Karpas-422 (cell line): ENCODE data around the gene LINS1. TPM values are rescaled to one million over a fixed set of nuclear protein-coding genes. Genes with fewer than 3 reads are reported as not detected.

Experiments used
- DNase-seq: peaks from one replicate; pipeline ENCODE4 v3.0.0-alpha.2; 2015
- H2AFZ ChIP-seq: fragments of 200-600 bp; sonication (generic); 2 replicates; pipeline ENCODE4 v1.6.1; 2014; ENCODE audit warnings: antibody characterized with exemption, low read length, mixed read lengths
- H3K27ac ChIP-seq: fragments of 200-600 bp; sonication (generic); 2 replicates; pipeline ENCODE4 v1.5.1; 2014; ENCODE audit warnings: mild to moderate bottlenecking, low read length, moderate library complexity
- H3K27me3 ChIP-seq: fragments of 200-600 bp; sonication (generic); 2 replicates; pipeline ENCODE4 v1.6.1; 2014; ENCODE audit warnings: low read length, mixed read lengths
- H3K36me3 ChIP-seq: fragments of 200-600 bp; sonication (generic); 2 replicates; pipeline ENCODE4 v1.6.1; 2014; ENCODE audit warnings: low read length, mixed read lengths; ENCODE audit not compliant: insufficient read depth
- H3K4me1 ChIP-seq: fragments of 200-600 bp; sonication (generic); 2 replicates; pipeline ENCODE4 v1.6.1; 2014; ENCODE audit warnings: mild to moderate bottlenecking, low read length, mixed read lengths
- H3K4me2 ChIP-seq: fragments of 200-600 bp; sonication (generic); 2 replicates; pipeline ENCODE4 v1.6.1; 2014; ENCODE audit warnings: low read length, low read depth, mild to moderate bottlenecking; ENCODE audit not compliant: poor library complexity, severe bottlenecking
- H3K4me3 ChIP-seq: fragments of 200-600 bp; sonication (generic); 2 replicates; pipeline ENCODE4 v1.5.1; 2014; ENCODE audit warnings: mild to moderate bottlenecking, antibody characterized with exemption, low read length, mixed read lengths
- H3K79me2 ChIP-seq: fragments of 200-600 bp; sonication (generic); 2 replicates; pipeline ENCODE4 v1.6.1; 2014; ENCODE audit warnings: mild to moderate bottlenecking, low read length, mixed read lengths
- H3K9ac ChIP-seq: fragments of 200-600 bp; sonication (generic); 2 replicates; pipeline ENCODE4 v1.6.0; 2014; ENCODE audit warnings: low read length
- H3K9me2 ChIP-seq: fragments of 200-600 bp; sonication (generic), shearing (Covaris generic); replicated peaks from 2 replicates; pipeline ENCODE4 v1.6.0; 2014; ENCODE audit warnings: mild to moderate bottlenecking, low read length, moderate library complexity; ENCODE audit not compliant: insufficient read depth
- H3K9me3 ChIP-seq: fragments of 300-700, 200-600 bp; sonication (generic); 2 replicates; pipeline ENCODE4 v1.6.1; 2014; ENCODE audit warnings: low read length, mixed read lengths
- H4K20me1 ChIP-seq: fragments of 200-600 bp; sonication (generic); 2 replicates; pipeline ENCODE4 v1.6.1; 2014; ENCODE audit warnings: mild to moderate bottlenecking, antibody characterized with exemption, low read length, low read depth; ENCODE audit not compliant: insufficient read depth
- total RNA-seq: library from RNA; depleted of rRNA; stranded (reverse); fragments of >200 nt; shearing (Covaris generic); gene quantifications from 2 replicates; pipeline ENCODE4 v1.2.3, GENCODE V29; 2014; ENCODE audit warnings: low replicate concordance

The LINS1 gene
- total RNA-seq, 1 experiment from 2014 or later, result 31.7 TPM

GRCh38 chr15:100544338-100544841 is 57.6 kb downstream of the LINS1 start:
- Histone ChIP-seq H3K4me3 (no peak overlapping the region), H3K27me3 (no peaks in the 10 kb centered on the region), H3K9me3 (no peaks in the 10 kb centered on the region), H3K4me1 (no peaks in the 10 kb centered on the region), H3K9me2 (no peaks in the 10 kb centered on the region), H2AFZ (no peak overlapping the region), H3K79me2 (no peaks in the 10 kb centered on the region), H3K36me3 (no peaks in the 10 kb centered on the region), H4K20me1 (no peaks in the 10 kb centered on the region), H3K9ac (no peak overlapping the region), H3K4me2 (no peak overlapping the region), H3K27ac (no peak overlapping the region)
- DNase-seq, result no peak

- no peak for DNase-seq
- H3K9me2 ChIP-seq, result no peaks in the 10 kb centered on the region
- H4K20me1 ChIP-seq, result no peaks in the 10 kb centered on the region
- no peaks in the 10 kb centered on the region for H3K79me2 ChIP-seq
- H2AFZ ChIP-seq, result no peak overlapping the region
- H3K4me1 ChIP-seq, result peaks cover 14% of the 10 kb centered on the region
- no peak overlapping the region for H3K4me3 ChIP-seq
- H3K9me3 ChIP-seq, result no peaks in the 10 kb centered on the region
- no peaks in the 10 kb centered on the region for H3K27me3 ChIP-seq
- H3K27ac ChIP-seq, result no peak overlapping the region
- no peak overlapping the region for H3K9ac ChIP-seq
- no peaks in the 10 kb centered on the region for H3K36me3 ChIP-seq
- no peak overlapping the region for H3K4me2 ChIP-seq
These were observed 59.7 kb downstream of the LINS1 start for GRCh38 chr15:100542290-100542689.

DNA sequence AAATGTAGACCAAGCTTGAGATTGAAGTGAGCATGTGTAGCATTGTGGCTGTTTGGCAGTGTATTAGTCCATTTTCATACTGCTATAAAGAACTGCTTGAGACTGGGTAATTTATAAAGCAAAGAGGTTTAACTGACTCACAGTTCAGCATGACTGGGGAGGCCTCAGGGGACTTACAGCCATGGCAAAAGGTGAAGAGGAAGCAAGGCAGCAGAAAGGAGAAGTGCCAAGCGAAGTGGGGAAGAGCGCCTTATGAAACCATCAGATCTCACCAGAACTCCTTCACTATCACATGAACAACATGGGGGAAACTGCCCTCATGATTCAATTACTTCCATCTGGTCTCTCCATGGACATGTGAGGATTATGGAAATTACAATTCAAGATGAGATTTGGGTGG is 64.7 kb downstream of the LINS1 start:
- no peaks in the 10 kb centered on the region for H3K27me3 ChIP-seq
- peak overlapping the region; percentile 37 for H3K4me2 ChIP-seq
- peaks cover 28% of the 10 kb centered on the region for H3K4me1 ChIP-seq
- peak overlapping the region; percentile 6; the same call in 1 of the 2 replicates for H3K27ac ChIP-seq
- H3K9ac ChIP-seq, result no peak overlapping the region
- H3K79me2 ChIP-seq, result no peaks in the 10 kb centered on the region
- H3K9me2 ChIP-seq, result no peaks in the 10 kb centered on the region
- H4K20me1 ChIP-seq, result no peaks in the 10 kb centered on the region
- H3K36me3 ChIP-seq, result no peaks in the 10 kb centered on the region
- H3K4me3 ChIP-seq, result no peak overlapping the region
- no peak overlapping the region for H2AFZ ChIP-seq
- DNase-seq, result peak; percentile 89
- H3K9me3 ChIP-seq, result no peaks in the 10 kb centered on the region

DNA sequence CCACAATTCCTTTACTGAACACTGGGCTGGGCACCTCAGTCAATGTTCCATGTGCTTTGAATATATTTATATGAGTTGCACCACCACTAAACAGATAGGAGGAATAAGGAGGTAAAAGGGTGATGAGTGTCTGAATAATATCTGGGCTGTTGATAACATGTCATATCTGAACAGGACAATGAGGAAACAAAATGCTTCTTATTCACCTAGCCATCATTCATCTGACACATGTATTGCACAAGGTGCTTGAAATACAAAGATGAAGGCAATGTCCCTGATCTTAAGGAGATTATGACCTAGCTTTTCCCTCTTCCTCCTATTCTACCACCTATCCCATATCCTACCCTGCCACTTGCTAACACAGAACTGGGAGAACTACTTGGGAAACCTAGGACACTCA is 65.3 kb downstream of the LINS1 start:
- Histone ChIP-seq H2AFZ (no peak overlapping the region), H3K27ac (peak overlapping the region; percentile 6; the same call in 1 of the 2 replicates), H3K4me2 (peak overlapping the region; percentile 37), H3K79me2 (no peaks in the 10 kb centered on the region), H3K4me1 (peaks cover 28% of the 10 kb centered on the region), H3K9me2 (no peaks in the 10 kb centered on the region), H3K9ac (no peak overlapping the region), H3K36me3 (no peaks in the 10 kb centered on the region), H3K4me3 (no peak overlapping the region), H3K9me3 (no peaks in the 10 kb centered on the region), H4K20me1 (no peaks in the 10 kb centered on the region), H3K27me3 (no peaks in the 10 kb centered on the region)
- DNase-seq, result no peak

DNA sequence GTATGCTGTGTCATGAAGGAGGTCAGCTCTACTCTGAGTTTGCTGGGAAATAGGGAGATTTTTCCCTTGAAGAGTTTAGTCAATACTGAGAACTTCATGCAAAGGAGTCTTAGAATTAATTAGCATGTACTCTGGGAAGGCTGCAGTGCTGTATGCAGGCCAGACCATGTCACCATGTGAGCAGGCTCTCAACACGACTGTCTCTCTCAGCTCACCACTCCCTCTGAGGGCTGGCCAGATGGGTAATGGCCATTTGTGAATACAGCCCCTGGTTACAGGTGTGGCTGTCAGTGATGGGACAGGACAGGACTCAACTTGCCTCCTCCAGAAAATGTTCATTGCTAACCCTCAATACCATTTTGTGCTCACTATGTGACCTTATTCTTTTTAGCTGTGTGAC is 68.1 kb downstream of the LINS1 start:
- DNase-seq, result no peak
- H2AFZ ChIP-seq, result no peak overlapping the region
- H3K9me2 ChIP-seq, result no peaks in the 10 kb centered on the region
- no peaks in the 10 kb centered on the region for H3K9me3 ChIP-seq
- H3K27me3 ChIP-seq, result no peaks in the 10 kb centered on the region
- H3K9ac ChIP-seq, result no peak overlapping the region
- H4K20me1 ChIP-seq, result no peaks in the 10 kb centered on the region
- H3K79me2 ChIP-seq, result no peaks in the 10 kb centered on the region
- no peak overlapping the region for H3K27ac ChIP-seq
- H3K4me1 ChIP-seq, result peaks cover 28% of the 10 kb centered on the region
- H3K4me3 ChIP-seq, result no peak overlapping the region
- H3K4me2 ChIP-seq, result no peak overlapping the region
- H3K36me3 ChIP-seq, result no peaks in the 10 kb centered on the region

GRCh38 chr15:100531823-100532327 is 70.1 kb downstream of the LINS1 start:
- H3K4me2 ChIP-seq, result no peak overlapping the region
- no peak for DNase-seq
- H3K9ac ChIP-seq, result no peak overlapping the region
- no peaks in the 10 kb centered on the region for H3K79me2 ChIP-seq
- H3K36me3 ChIP-seq, result no peaks in the 10 kb centered on the region
- H3K9me2 ChIP-seq, result no peaks in the 10 kb centered on the region
- no peak overlapping the region for H3K4me3 ChIP-seq
- no peaks in the 10 kb centered on the region for H3K9me3 ChIP-seq
- H3K27ac ChIP-seq, result no peak overlapping the region
- H3K4me1 ChIP-seq, result peaks cover 11% of the 10 kb centered on the region
- no peaks in the 10 kb centered on the region for H4K20me1 ChIP-seq
- no peaks in the 10 kb centered on the region for H3K27me3 ChIP-seq
- no peak overlapping the region for H2AFZ ChIP-seq

DNA sequence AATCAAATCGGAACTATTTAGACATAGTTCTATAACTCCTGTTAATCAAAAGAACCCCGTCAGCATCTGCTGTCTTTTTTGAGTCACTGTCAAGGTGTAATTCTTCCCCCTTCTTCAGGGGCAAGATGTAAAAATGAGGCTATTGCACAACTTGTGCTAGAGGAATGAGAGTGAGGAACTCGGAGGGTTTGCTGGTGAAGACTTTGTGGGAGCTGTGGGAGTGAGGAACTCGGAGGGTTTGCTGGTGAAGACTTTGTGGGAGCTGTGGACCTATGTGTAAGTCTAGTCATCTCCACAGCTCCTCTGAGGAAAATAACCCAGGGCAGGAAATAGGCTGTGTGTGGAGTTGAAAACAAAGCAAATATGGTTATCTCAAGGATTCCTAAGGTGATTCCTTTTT is 70.8 kb downstream of the LINS1 start:
- Histone ChIP-seq H3K4me2 (no peak overlapping the region), H3K9me2 (no peaks in the 10 kb centered on the region), H3K4me1 (peaks cover 4% of the 10 kb centered on the region), H3K4me3 (no peak overlapping the region), H3K36me3 (no peaks in the 10 kb centered on the region), H3K27ac (no peak overlapping the region), H2AFZ (no peak overlapping the region), H3K9ac (no peak overlapping the region), H3K9me3 (no peaks in the 10 kb centered on the region), H3K27me3 (no peaks in the 10 kb centered on the region), H4K20me1 (no peaks in the 10 kb centered on the region), H3K79me2 (no peaks in the 10 kb centered on the region)
- no peak for DNase-seq

DNA sequence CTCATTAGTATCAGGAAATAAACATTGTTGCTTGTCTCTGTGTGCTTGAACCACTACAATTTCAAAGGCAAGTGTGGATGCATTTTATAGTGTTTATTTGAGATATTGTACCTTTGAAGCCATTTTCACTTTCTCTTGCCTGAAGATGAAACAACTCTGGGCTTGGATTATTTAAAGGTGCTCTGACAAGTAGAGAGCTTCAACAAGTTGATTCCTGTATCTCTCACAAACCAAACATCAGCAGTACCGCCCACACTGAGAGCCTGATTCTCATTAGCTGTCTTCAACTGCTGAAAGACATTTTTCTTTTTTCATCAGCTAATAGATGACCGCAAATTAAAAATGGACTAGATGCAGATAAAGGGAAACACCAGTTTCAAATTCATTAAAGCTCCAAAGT is 72.4 kb downstream of the LINS1 start:
- Histone ChIP-seq H3K4me3 (no peak overlapping the region), H3K9me2 (no peaks in the 10 kb centered on the region), H3K27me3 (no peaks in the 10 kb centered on the region), H3K4me2 (no peak overlapping the region), H3K36me3 (no peaks in the 10 kb centered on the region), H3K9ac (no peak overlapping the region), H3K79me2 (no peaks in the 10 kb centered on the region), H4K20me1 (no peaks in the 10 kb centered on the region), H3K9me3 (no peaks in the 10 kb centered on the region), H3K4me1 (peaks cover 4% of the 10 kb centered on the region; the same call in 1 of the 2 replicates), H3K27ac (no peak overlapping the region), H2AFZ (no peak overlapping the region)
- no peak for DNase-seq
